PC-3 (cell line): ENCODE results near the gene NPHP3. TPM values are rescaled to one million over a fixed set of nuclear protein-coding genes. Genes with fewer than 3 reads are reported as not detected.

ENCODE experiments used
- ATAC-seq: fragments of 200-7000 bp; cut with Tn5 transposase; 2 replicates; pipeline ENCODE4 v1.9.1; 2020; ENCODE audit warnings: mild to moderate bottlenecking, moderate library complexity
- BruUV-seq: library from RNA; stranded (reverse); fragments of 400-500 nt; replicated peaks from 2 replicates; lab custom pipeline; 2021; lab: Mats Ljungman, UMichigan
- CTCF ChIA-PET: fragments of 300-600 bp; sonication (Branson Sonifier 250); formaldehyde crosslinking; loops from one replicate; lab custom pipeline; 2022; ENCODE audit warnings: antibody characterized with exemption; lab: Charles Lee
- POLR2A ChIA-PET: fragments of 300-600 bp; sonication (Branson Sonifier 250); formaldehyde crosslinking; loops from one replicate; lab custom pipeline; 2022; ENCODE audit warnings: antibody characterized with exemption; ENCODE audit not compliant: unreplicated experiment; lab: Charles Lee
- DNase-seq: peaks from one replicate; pipeline ENCODE4 v3.0.0-alpha.2; 2015
- H2AFZ ChIP-seq: fragments of 300-600 bp; sonication (generic); 2 replicates; pipeline ENCODE4 v1.6.0; 2016; ENCODE audit warnings: antibody characterized with exemption, low read length
- H3F3A ChIP-seq: fragments of 300-600 bp; sonication (generic); one replicate; pipeline ENCODE4 v1.6.0; 2017; ENCODE audit warnings: antibody characterized with exemption, low read length, control low read depth, mild to moderate bottlenecking; ENCODE audit not compliant: unreplicated experiment
- H3K27ac ChIP-seq: fragments of 300-600 bp; sonication (generic); 2 replicates; pipeline ENCODE4 v1.5.1; 2016; ENCODE audit warnings: mild to moderate bottlenecking, low read length
- H3K27me3 ChIP-seq: fragments of 300-600 bp; sonication (generic); 2 replicates; pipeline ENCODE4 v1.6.1; 2016; ENCODE audit warnings: low read length, mixed read lengths
- H3K36me3 ChIP-seq: fragments of 300-600 bp; sonication (generic); 2 replicates; pipeline ENCODE4 v1.6.1; 2016; ENCODE audit warnings: low read depth, mixed run types, low read length, mixed read lengths
- H3K4me1 ChIP-seq: fragments of 300-600 bp; sonication (generic); 2 replicates; pipeline ENCODE4 v1.5.1; 2016; ENCODE audit warnings: low read length; ENCODE audit not compliant: insufficient read depth
- H3K4me2 ChIP-seq: fragments of 300-600 bp; sonication (generic); 2 replicates; pipeline ENCODE4 v1.6.0; 2016; ENCODE audit warnings: low read length
- H3K4me3 ChIP-seq: fragments of 300-600 bp; sonication (generic); 2 replicates; pipeline ENCODE4 v1.5.1; 2016; ENCODE audit warnings: mild to moderate bottlenecking, low read length, mixed read lengths
- H3K79me2 ChIP-seq: fragments of 300-600 bp; sonication (generic); 2 replicates; pipeline ENCODE4 v1.6.1; 2017; ENCODE audit warnings: low read length, mixed read lengths
- H3K9ac ChIP-seq: fragments of 300-600 bp; sonication (generic); 2 replicates; pipeline ENCODE4 v1.6.0; 2016; ENCODE audit warnings: mild to moderate bottlenecking, low read length
- H3K9me2 ChIP-seq: fragments of 300-600 bp; sonication (generic); replicated peaks from 2 replicates; pipeline ENCODE4 v1.6.1; 2016; ENCODE audit warnings: mixed run types, low read length, mixed read lengths
- H3K9me3 ChIP-seq: fragments of 300-600 bp; sonication (generic); 2 replicates; pipeline ENCODE4 v1.6.1; 2016; ENCODE audit warnings: low read length, mixed read lengths
- H4K20me1 ChIP-seq: fragments of 300-600 bp; sonication (generic); 2 replicates; pipeline ENCODE4 v1.6.1; 2016; ENCODE audit warnings: low read length, mixed read lengths
- CTCF ChIP-seq: fragments of 300-600 bp; sonication (generic); conservative IDR thresholded peaks from 2 replicates; pipeline ENCODE4 v1.5.1; 2017; ENCODE audit warnings: antibody characterized with exemption, low read depth, mild to moderate bottlenecking, low read length
- EZH2 ChIP-seq: fragments of 300-600 bp; sonication (generic); IDR thresholded peaks from one replicate; pipeline ENCODE4 v1.6.1; 2017; ENCODE audit warnings: antibody characterized with exemption, mild to moderate bottlenecking, low read length; ENCODE audit not compliant: unreplicated experiment
- EZH2phosphoT487 ChIP-seq: fragments of 300-600 bp; sonication (generic); IDR thresholded peaks from 2 replicates; pipeline ENCODE4 v1.6.1; 2018; ENCODE audit warnings: mild to moderate bottlenecking, antibody characterized with exemption, low read length, borderline replicate concordance
- intact Hi-C: fragments of 100-400 bp; cut with micrococcal nuclease; formaldehyde crosslinking; loops from 2 replicates; pipeline ENCODE4 v1.9.0; 2023
- total RNA-seq: library from RNA; depleted of rRNA; stranded (reverse); fragments of >200 nt; gene quantifications from 2 replicates; pipeline ENCODE4 v1.2.3, GENCODE V29; 2014

Gene NPHP3
- total RNA-seq, 1 experiment from 2014 or later: 6.2 TPM

GRCh38 chr3:132703733-132704132 lies 18.5 kb downstream of the NPHP3 start:
- TF ChIP-seq EZH2phosphoT487 (no peak), CTCF (no peak), EZH2 (no peak)
- no peak overlapping the region for H3K9ac ChIP-seq
- no peaks in the 10 kb centered on the region for H3K9me3 ChIP-seq
- H3K9me2 ChIP-seq: no peaks in the 10 kb centered on the region
- DNase-seq: no peak
- no peak overlapping the region for H3K27ac ChIP-seq
- H3K4me2 ChIP-seq: no peak overlapping the region
- 0 out of 2 replicates have a peak, but pooled peaks cover 2% of the 10 kb centered on the region for H3K36me3 ChIP-seq
- H3K4me1 ChIP-seq: no peaks in the 10 kb centered on the region
- no TSS peak for BruUV-seq
- H3K79me2 ChIP-seq: no peaks in the 10 kb centered on the region
- no peak for ATAC-seq
- H2AFZ ChIP-seq: no peak overlapping the region
- intact Hi-C loops: no loop called here
- no peak overlapping the region for H3K4me3 ChIP-seq
- no peaks in the 10 kb centered on the region for H3F3A ChIP-seq
- no peaks in the 10 kb centered on the region for H3K27me3 ChIP-seq
- ChIA-PET POLR2A (no interaction called here), CTCF (no interaction called here)
- no peaks in the 10 kb centered on the region for H4K20me1 ChIP-seq

- POLR2A ChIA-PET: no interaction called here
- no peak overlapping the region for H3K4me3 ChIP-seq
- CTCF ChIA-PET: no interaction called here
- no peak overlapping the region for H3K9ac ChIP-seq
- H3K9me2 ChIP-seq: no peaks in the 10 kb centered on the region
- no peaks in the 10 kb centered on the region for H3K27me3 ChIP-seq
- no peak overlapping the region for H3K27ac ChIP-seq
- H3K4me1 ChIP-seq: no peaks in the 10 kb centered on the region
- H3F3A ChIP-seq: no peaks in the 10 kb centered on the region
- H2AFZ ChIP-seq: no peak overlapping the region
- DNase-seq: no peak
- ATAC-seq: peak; percentile 46; the same call in 1 of the 2 replicates
- BruUV-seq: no TSS peak
- no peaks in the 10 kb centered on the region for H4K20me1 ChIP-seq
- no peaks in the 10 kb centered on the region for H3K36me3 ChIP-seq
- H3K9me3 ChIP-seq: no peaks in the 10 kb centered on the region
- intact Hi-C loops: no loop called here
- TF ChIP-seq EZH2 (no peak), CTCF (no peak), EZH2phosphoT487 (no peak)
- H3K4me2 ChIP-seq: no peak overlapping the region
- no peaks in the 10 kb centered on the region for H3K79me2 ChIP-seq
Observed at GRCh38 chr3:132695422-132695821, 26.8 kb downstream of the NPHP3 start.

GRCh38 chr3:132694991-132695390 lies 27.2 kb downstream of the NPHP3 start:
- Histone ChIP-seq H4K20me1 (no peaks in the 10 kb centered on the region), H3F3A (no peaks in the 10 kb centered on the region), H3K79me2 (no peaks in the 10 kb centered on the region), H2AFZ (no peak overlapping the region), H3K4me3 (no peak overlapping the region), H3K4me1 (no peaks in the 10 kb centered on the region), H3K27me3 (no peaks in the 10 kb centered on the region), H3K9me2 (no peaks in the 10 kb centered on the region), H3K9ac (no peak overlapping the region), H3K27ac (no peak overlapping the region), H3K4me2 (no peak overlapping the region), H3K36me3 (no peaks in the 10 kb centered on the region), H3K9me3 (no peaks in the 10 kb centered on the region)
- ATAC-seq: no peak
- DNase-seq: no peak
- no peak for TF ChIP-seq EZH2
- no TSS peak for BruUV-seq
- ChIA-PET CTCF (no interaction called here), POLR2A (no interaction called here)
- intact Hi-C loops: no loop called here
